Astrocyte (in vitro differentiated cells and primary cell): ENCODE measurements around the gene EFCAB6. TPM values are rescaled to one million over a fixed set of nuclear protein-coding genes. Genes with fewer than 3 reads are reported as not detected.

Experiments
- DNase-seq: peaks from one replicate; pipeline ENCODE4 v3.0.0-alpha.2; 2010; ENCODE audit warnings: low read depth
- FAIRE-seq: peaks from 2 replicates; lab custom pipeline; 2011; peaks lifted over from hg19 to GRCh38; lab: Jason Lieb, UNC
- H2AFZ ChIP-seq: 2 replicates; pipeline ENCODE4 v1.6.0; 2012; ENCODE audit warnings: low read depth, low read length, inconsistent platforms
- H3K27ac ChIP-seq: 2 replicates; pipeline ENCODE4 v1.5.1; 2011; ENCODE audit warnings: low read depth, low read length, inconsistent platforms
- H3K27me3 ChIP-seq: 2 replicates; pipeline ENCODE4 v1.6.0; 2011; ENCODE audit warnings: low read length, inconsistent platforms; ENCODE audit not compliant: insufficient read depth
- H3K36me3 ChIP-seq: 2 replicates; pipeline ENCODE4 v1.5.1; 2011; ENCODE audit warnings: low read length, inconsistent platforms; ENCODE audit not compliant: insufficient read depth
- H3K4me1 ChIP-seq: 2 replicates; pipeline ENCODE4 v1.5.1; 2011; ENCODE audit warnings: low read length, inconsistent platforms; ENCODE audit not compliant: insufficient read depth
- H3K4me2 ChIP-seq: 2 replicates; pipeline ENCODE4 v1.6.0; 2012; ENCODE audit warnings: low read length, inconsistent platforms
- H3K4me3 ChIP-seq: 2 replicates; pipeline ENCODE4 v1.5.1; 2011; ENCODE audit warnings: low read depth, mild to moderate bottlenecking, low read length, inconsistent platforms; ENCODE audit not compliant: insufficient read depth
- H3K79me2 ChIP-seq: 2 replicates; pipeline ENCODE4 v1.6.0; 2012; ENCODE audit warnings: mild to moderate bottlenecking, low read length, inconsistent platforms; ENCODE audit not compliant: insufficient read depth
- H3K9ac ChIP-seq: 2 replicates; pipeline ENCODE4 v1.6.0; 2012; ENCODE audit warnings: mild to moderate bottlenecking, low read length, inconsistent platforms
- H3K9me3 ChIP-seq: 2 replicates; pipeline ENCODE4 v1.5.1; 2012; ENCODE audit warnings: low read depth, mild to moderate bottlenecking, low read length, inconsistent platforms; ENCODE audit not compliant: insufficient read depth
- H4K20me1 ChIP-seq: 2 replicates; pipeline ENCODE4 v1.6.0; 2012; ENCODE audit warnings: low read length, inconsistent platforms; ENCODE audit not compliant: insufficient read depth
- H3K27ac Mint-ChIP-seq: one replicate; pipeline ENCODE4 v1.8.0; 2021; ENCODE audit warnings: mild to moderate bottlenecking, mixed read lengths; ENCODE audit not compliant: unreplicated experiment
- H3K27me3 Mint-ChIP-seq: one replicate; pipeline ENCODE4 v1.8.0; 2021; ENCODE audit warnings: low read depth, mixed read lengths; ENCODE audit not compliant: unreplicated experiment
- H3K36me3 Mint-ChIP-seq: one replicate; pipeline ENCODE4 v1.8.0; 2021; ENCODE audit warnings: low read depth, mixed read lengths; ENCODE audit not compliant: unreplicated experiment
- H3K4me1 Mint-ChIP-seq: one replicate; pipeline ENCODE4 v1.8.0; 2021; ENCODE audit warnings: low read depth, mixed read lengths; ENCODE audit not compliant: unreplicated experiment
- H3K4me3 Mint-ChIP-seq: one replicate; pipeline ENCODE4 v1.8.0; 2021; ENCODE audit warnings: mild to moderate bottlenecking, moderate library complexity, mixed read lengths; ENCODE audit not compliant: unreplicated experiment
- H3K9me3 Mint-ChIP-seq: one replicate; pipeline ENCODE4 v1.8.0; 2021; ENCODE audit warnings: mild to moderate bottlenecking, mixed read lengths; ENCODE audit not compliant: unreplicated experiment
- EZH2 ChIP-seq: IDR thresholded peaks from 2 replicates; pipeline ENCODE4 v1.6.1; 2012; ENCODE audit warnings: mild to moderate bottlenecking, low read length, inconsistent platforms; ENCODE audit not compliant: insufficient read depth
- total RNA-seq: library from RNA; stranded (reverse); gene quantifications from 2 replicates; pipeline ENCODE4 v1.2.1, GENCODE V29; 2021
- TF ChIP-seq, protein P1 (sequence below): IDR thresholded peaks from 2 replicates; pipeline ENCODE4 v1.5.1; 2011; ENCODE audit warnings: low read depth, mild to moderate bottlenecking, inconsistent platforms, low read length, moderate library complexity; ENCODE audit not compliant: insufficient read depth

EFCAB6 gene
- total RNA-seq, 1 donor from 2014 or later = 1.2 TPM

GRCh38 chr22:43620197-43620596 is 191.9 kb downstream of the EFCAB6 start:
- Histone ChIP-seq H3K79me2 (no peaks in the 10 kb centered on the region), H3K9me3 (no peaks in the 10 kb centered on the region), H3K4me1 (peaks cover 11% of the 10 kb centered on the region), H3K4me3 (no peak overlapping the region), H2AFZ (no peak overlapping the region), H3K27ac (no peak overlapping the region), H3K27me3 (no peaks in the 10 kb centered on the region), H3K9ac (no peak overlapping the region), H3K36me3 (no peaks in the 10 kb centered on the region), H3K4me2 (no peak overlapping the region), H4K20me1 (no peaks in the 10 kb centered on the region)
- Mint-ChIP-seq H3K9me3 (peaks cover 5% of the 10 kb centered on the region), H3K36me3 (peaks cover 2% of the 10 kb centered on the region), H3K4me3 (no peak overlapping the region), H3K27me3 (peaks cover 10% of the 10 kb centered on the region), H3K27ac (no peak overlapping the region), H3K4me1 (no peaks in the 10 kb centered on the region)
- TF ChIP-seq EZH2 = no peak
- TF ChIP-seq, protein P1, sequence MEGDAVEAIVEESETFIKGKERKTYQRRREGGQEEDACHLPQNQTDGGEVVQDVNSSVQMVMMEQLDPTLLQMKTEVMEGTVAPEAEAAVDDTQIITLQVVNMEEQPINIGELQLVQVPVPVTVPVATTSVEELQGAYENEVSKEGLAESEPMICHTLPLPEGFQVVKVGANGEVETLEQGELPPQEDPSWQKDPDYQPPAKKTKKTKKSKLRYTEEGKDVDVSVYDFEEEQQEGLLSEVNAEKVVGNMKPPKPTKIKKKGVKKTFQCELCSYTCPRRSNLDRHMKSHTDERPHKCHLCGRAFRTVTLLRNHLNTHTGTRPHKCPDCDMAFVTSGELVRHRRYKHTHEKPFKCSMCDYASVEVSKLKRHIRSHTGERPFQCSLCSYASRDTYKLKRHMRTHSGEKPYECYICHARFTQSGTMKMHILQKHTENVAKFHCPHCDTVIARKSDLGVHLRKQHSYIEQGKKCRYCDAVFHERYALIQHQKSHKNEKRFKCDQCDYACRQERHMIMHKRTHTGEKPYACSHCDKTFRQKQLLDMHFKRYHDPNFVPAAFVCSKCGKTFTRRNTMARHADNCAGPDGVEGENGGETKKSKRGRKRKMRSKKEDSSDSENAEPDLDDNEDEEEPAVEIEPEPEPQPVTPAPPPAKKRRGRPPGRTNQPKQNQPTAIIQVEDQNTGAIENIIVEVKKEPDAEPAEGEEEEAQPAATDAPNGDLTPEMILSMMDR = no peak
- DNase-seq (no peak), FAIRE-seq (no peak)

DNA sequence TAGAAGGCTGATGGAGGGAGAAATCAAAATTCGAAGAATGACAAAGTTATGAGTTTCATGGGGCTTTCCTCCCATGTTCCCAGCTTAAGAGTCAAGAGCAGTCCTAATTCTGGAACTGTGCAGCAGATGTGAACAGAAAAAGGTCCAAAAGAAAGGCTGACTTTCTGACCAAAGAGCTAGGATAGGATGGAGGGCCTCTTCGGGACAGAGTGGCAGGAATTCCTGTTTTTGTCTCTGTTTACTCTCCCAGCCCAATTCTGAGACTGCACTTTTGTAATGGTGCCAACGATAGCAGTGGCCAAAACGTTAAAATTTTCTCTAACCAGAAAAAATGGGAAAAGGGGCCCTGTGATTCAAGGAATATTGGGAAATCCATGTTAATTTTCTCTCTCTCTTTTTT is 193.6 kb downstream of the EFCAB6 start:
- no peak overlapping the region for H3K4me3 ChIP-seq
- no peak for FAIRE-seq
- H3K36me3 Mint-ChIP-seq = peaks cover 2% of the 10 kb centered on the region
- H3K27ac Mint-ChIP-seq = no peak overlapping the region
- no peak for DNase-seq
- TF ChIP-seq, protein P1 = no peak
- no peak for TF ChIP-seq EZH2
- no peaks in the 10 kb centered on the region for H3K4me1 ChIP-seq
- H3K27me3 Mint-ChIP-seq = peaks cover 6% of the 10 kb centered on the region
- H3K4me1 Mint-ChIP-seq = no peaks in the 10 kb centered on the region
- H3K27me3 ChIP-seq = no peaks in the 10 kb centered on the region
- peaks cover 5% of the 10 kb centered on the region for H3K9me3 Mint-ChIP-seq
- H3K9me3 ChIP-seq = no peaks in the 10 kb centered on the region
- H3K36me3 ChIP-seq = no peaks in the 10 kb centered on the region
- no peaks in the 10 kb centered on the region for H4K20me1 ChIP-seq
- no peak overlapping the region for H3K9ac ChIP-seq
- H3K79me2 ChIP-seq = no peaks in the 10 kb centered on the region
- no peak overlapping the region for H3K4me2 ChIP-seq
- H3K4me3 Mint-ChIP-seq = no peak overlapping the region
- no peak overlapping the region for H3K27ac ChIP-seq
- no peak overlapping the region for H2AFZ ChIP-seq

GRCh38 chr22:43616645-43617044 is 195.5 kb downstream of the EFCAB6 start:
- no peak overlapping the region for H2AFZ ChIP-seq
- no peaks in the 10 kb centered on the region for H3K36me3 ChIP-seq
- FAIRE-seq (no peak), DNase-seq (no peak)
- H3K9ac ChIP-seq = no peak overlapping the region
- H4K20me1 ChIP-seq = no peaks in the 10 kb centered on the region
- no peaks in the 10 kb centered on the region for H3K9me3 ChIP-seq
- Mint-ChIP-seq H3K27ac (no peak overlapping the region), H3K36me3 (peaks cover 2% of the 10 kb centered on the region), H3K4me3 (no peak overlapping the region), H3K27me3 (peaks cover 6% of the 10 kb centered on the region), H3K4me1 (no peaks in the 10 kb centered on the region), H3K9me3 (peaks cover 5% of the 10 kb centered on the region)
- TF ChIP-seq EZH2 = no peak
- TF ChIP-seq, protein P1 = no peak
- H3K4me1 ChIP-seq = no peaks in the 10 kb centered on the region
- no peak overlapping the region for H3K4me2 ChIP-seq
- H3K4me3 ChIP-seq = no peak overlapping the region
- no peak overlapping the region for H3K27ac ChIP-seq
- no peaks in the 10 kb centered on the region for H3K79me2 ChIP-seq
- H3K27me3 ChIP-seq = no peaks in the 10 kb centered on the region
